ENCODE results near the gene MAPKBP1. TPM values are rescaled to one million over a fixed set of nuclear protein-coding genes. Genes with fewer than 3 reads are reported as not detected.

MAPKBP1 gene
- total RNA-seq, 2 experiments from 2014 or later, result 14.5 to 17.4 TPM

- intact Hi-C loops (cut with micrococcal nuclease; ENCODE audit: unreplicated experiment), result no loop called here
- H3K36me3 ChIP-seq (ENCODE audit: insufficient read depth, low read length), result no peaks in the 10 kb centered on the region
- H2AFZ ChIP-seq (ENCODE audit: low read length), result no peak overlapping the region
- no peaks in the 10 kb centered on the region for H4K20me1 ChIP-seq (ENCODE audit: insufficient read depth, low read length)
- H3K9me2 ChIP-seq (ENCODE audit: insufficient read depth, low read length), result no peaks in the 10 kb centered on the region
- no peak overlapping the region for H3K4me2 ChIP-seq (ENCODE audit: low read length)
- DNase-seq (ENCODE audit: low spot score), result no peak
- ChIA-PET CTCF (ENCODE audit: unreplicated experiment) (no interaction called here), POLR2A (interaction anchor here (1.1 kb wide), 1 partner anchor 27 kb away, joined by 3 read pairs; no protein-coding TSS in a partner anchor)
- no peak overlapping the region for H3K27ac ChIP-seq (ENCODE audit: low read depth, low read length, poor library complexity, severe bottlenecking)
- no TSS peak for BruUV-seq (replicated peaks)
- H3K4me1 ChIP-seq (ENCODE audit: insufficient read depth, low read length, poor library complexity, severe bottlenecking), result peaks cover 9% of the 10 kb centered on the region
- no peaks in the 10 kb centered on the region for H3K79me2 ChIP-seq (ENCODE audit: insufficient read depth, low read depth, low read length)
- no peaks in the 10 kb centered on the region for H3K9me3 ChIP-seq (ENCODE audit: low read length)
- TF ChIP-seq CTCF (conservative IDR thresholded peaks at IDR 0.05; ENCODE audit: low read length) (no peak), EZH2phosphoT487 (IDR thresholded peaks at IDR 0.05; ENCODE audit: borderline replicate concordance, low read depth, low read length) (no peak)
- no peak overlapping the region for H3K4me3 ChIP-seq (ENCODE audit: low read depth, low read length, poor library complexity, severe bottlenecking)
Measured at GRCh38 chr15:41858756-41859155, 84.5 kb downstream of the MAPKBP1 start.

- no peak overlapping the region for H3K27ac ChIP-seq (ENCODE audit: low read depth, low read length, poor library complexity, severe bottlenecking)
- H3K9me2 ChIP-seq (ENCODE audit: insufficient read depth, low read length), result no peaks in the 10 kb centered on the region
- peak; percentile 47 for DNase-seq (ENCODE audit: low spot score)
- peaks cover 9% of the 10 kb centered on the region for H3K4me1 ChIP-seq (ENCODE audit: insufficient read depth, low read length, poor library complexity, severe bottlenecking)
- H3K4me2 ChIP-seq (ENCODE audit: low read length), result no peak overlapping the region
- CTCF ChIA-PET (ENCODE audit: unreplicated experiment), result no interaction called here
- H3K4me3 ChIP-seq (ENCODE audit: low read depth, low read length, poor library complexity, severe bottlenecking), result no peak overlapping the region
- H4K20me1 ChIP-seq (ENCODE audit: insufficient read depth, low read length), result no peaks in the 10 kb centered on the region
- TF ChIP-seq EZH2phosphoT487 (IDR thresholded peaks at IDR 0.05; ENCODE audit: borderline replicate concordance, low read depth, low read length), result no peak
- TF ChIP-seq CTCF (conservative IDR thresholded peaks at IDR 0.05; ENCODE audit: low read length), result peak; percentile 37; the same call in 1 of the 2 replicates
- no peaks in the 10 kb centered on the region for H3K79me2 ChIP-seq (ENCODE audit: insufficient read depth, low read depth, low read length)
- H3K9me3 ChIP-seq (ENCODE audit: low read length), result no peaks in the 10 kb centered on the region
- BruUV-seq (replicated peaks), result no TSS peak
- POLR2A ChIA-PET, result no interaction called here
- no peaks in the 10 kb centered on the region for H3K36me3 ChIP-seq (ENCODE audit: insufficient read depth, low read length)
- H2AFZ ChIP-seq (ENCODE audit: low read length), result peak overlapping the region; percentile 18; the same call in 1 of the 2 replicates
- intact Hi-C loops (cut with micrococcal nuclease; ENCODE audit: unreplicated experiment), result no loop called here
Measured at GRCh38 chr15:41860049-41860828, 86.0 kb downstream of the MAPKBP1 start.

GRCh38 chr15:41861736-41862356 lies 87.6 kb downstream of the MAPKBP1 start:
- no peak overlapping the region for H3K27ac ChIP-seq (ENCODE audit: low read depth, low read length, poor library complexity, severe bottlenecking)
- no peak overlapping the region for H2AFZ ChIP-seq (ENCODE audit: low read length)
- H3K9me3 ChIP-seq (ENCODE audit: low read length), result no peaks in the 10 kb centered on the region
- no peaks in the 10 kb centered on the region for H3K9me2 ChIP-seq (ENCODE audit: insufficient read depth, low read length)
- no peaks in the 10 kb centered on the region for H3K79me2 ChIP-seq (ENCODE audit: insufficient read depth, low read depth, low read length)
- no TSS peak for BruUV-seq (replicated peaks)
- ChIA-PET CTCF (ENCODE audit: unreplicated experiment) (no interaction called here), POLR2A (no interaction called here)
- peaks cover 9% of the 10 kb centered on the region for H3K4me1 ChIP-seq (ENCODE audit: insufficient read depth, low read length, poor library complexity, severe bottlenecking)
- TF ChIP-seq CTCF (conservative IDR thresholded peaks at IDR 0.05; ENCODE audit: low read length), result no peak
- no peak for TF ChIP-seq EZH2phosphoT487 (IDR thresholded peaks at IDR 0.05; ENCODE audit: borderline replicate concordance, low read depth, low read length)
- H3K4me3 ChIP-seq (ENCODE audit: low read depth, low read length, poor library complexity, severe bottlenecking), result no peak overlapping the region
- no peaks in the 10 kb centered on the region for H4K20me1 ChIP-seq (ENCODE audit: insufficient read depth, low read length)
- no peak overlapping the region for H3K4me2 ChIP-seq (ENCODE audit: low read length)
- DNase-seq (ENCODE audit: low spot score), result no peak
- intact Hi-C loops (cut with micrococcal nuclease; ENCODE audit: unreplicated experiment), result no loop called here
- no peaks in the 10 kb centered on the region for H3K36me3 ChIP-seq (ENCODE audit: insufficient read depth, low read length)
